Duodenal mucosa (tissue), 2 donors: ENCODE measurements around the gene SMPDL3A.

Experiments
- H3K27ac ChIP-seq: one replicate; pipeline ENCODE4 v1.7.0; 2013; ENCODE audit warnings: low read depth, low read length
- H3K27me3 ChIP-seq, 2 donors: one replicate each; pipeline ENCODE4 v1.7.0; 2013; ENCODE audit warnings: low read length in 2 of 2, control low read depth in 1 of 2; ENCODE audit not compliant: insufficient read depth in 2 of 2, control insufficient read depth in 1 of 2
- H3K36me3 ChIP-seq, 2 donors: one replicate each; pipeline ENCODE4 v1.7.0; 2013; ENCODE audit warnings: low read length in 2 of 2, control low read depth in 1 of 2; ENCODE audit not compliant: insufficient read depth in 2 of 2, control insufficient read depth in 1 of 2
- H3K4me1 ChIP-seq, 2 donors: one replicate each; pipeline ENCODE4 v1.7.0; 2013; ENCODE audit warnings: low read length in 2 of 2, control low read depth in 1 of 2; ENCODE audit not compliant: insufficient read depth in 2 of 2, control insufficient read depth in 1 of 2
- H3K4me3 ChIP-seq, 2 donors: one replicate each; pipeline ENCODE4 v1.7.0; 2013; ENCODE audit warnings: low read length in 2 of 2, low read depth in 1 of 2
- H3K9ac ChIP-seq, 2 donors: one replicate each; pipeline ENCODE4 v1.7.0; 2013; ENCODE audit warnings: low read length in 2 of 2, low read depth in 1 of 2
- H3K9me3 ChIP-seq, 2 donors: one replicate each; pipeline ENCODE4 v1.7.0; 2013; ENCODE audit warnings: low read length in 2 of 2, control low read depth in 1 of 2; ENCODE audit not compliant: control insufficient read depth in 1 of 2

Gene SMPDL3A

GRCh38 chr6:122788663-122789181 lies 336 bp upstream of the SMPDL3A start:
- H3K4me1 ChIP-seq, result peaks cover 26 to 33% of the 10 kb centered on the region in 2 donors
- H3K9ac ChIP-seq, result peak overlapping the region; percentile 90 to 98
- H3K4me3 ChIP-seq, result peak overlapping the region; percentile 92 to 98
- H3K36me3 ChIP-seq, result no peaks in the 10 kb centered on the region
- H3K9me3 ChIP-seq, result no peaks in the 10 kb centered on the region
- peak overlapping the region; percentile 94 for H3K27ac ChIP-seq
- no peaks in the 10 kb centered on the region for H3K27me3 ChIP-seq

GRCh38 chr6:122790028-122790422 lies 967 bp downstream of the SMPDL3A start:
- peak overlapping the region; percentile 92 to 98 for H3K4me3 ChIP-seq
- H3K9me3 ChIP-seq, result no peaks in the 10 kb centered on the region
- H3K27me3 ChIP-seq, result no peaks in the 10 kb centered on the region
- peak overlapping the region; percentile 94 for H3K27ac ChIP-seq
- no peaks in the 10 kb centered on the region for H3K36me3 ChIP-seq
- H3K4me1 ChIP-seq, result peaks cover 26 to 33% of the 10 kb centered on the region in 2 donors
- peak overlapping the region; percentile 90 to 98 for H3K9ac ChIP-seq

- peaks cover 26 to 33% of the 10 kb centered on the region in 2 donors for H3K4me1 ChIP-seq
- H3K9ac ChIP-seq, result peak overlapping the region; percentile 90 to 98
- no peaks in the 10 kb centered on the region for H3K9me3 ChIP-seq
- no peaks in the 10 kb centered on the region for H3K27me3 ChIP-seq
- peak overlapping the region; percentile 94 for H3K27ac ChIP-seq
- H3K4me3 ChIP-seq, result peak overlapping the region; percentile 92 to 98
- H3K36me3 ChIP-seq, result no peaks in the 10 kb centered on the region
Measured at GRCh38 chr6:122790423-122791309, 1.6 kb downstream of the SMPDL3A start.

GRCh38 chr6:122791310-122791679 lies 2.2 kb downstream of the SMPDL3A start:
- Histone ChIP-seq H3K9ac (peak overlapping the region; percentile 34 to 37), H3K4me3 (peak overlapping the region; percentile 40 to 98)

GRCh38 chr6:122792766-122793165 lies 3.7 kb downstream of the SMPDL3A start:
- Histone ChIP-seq H3K36me3 (no peaks in the 10 kb centered on the region), H3K27me3 (no peaks in the 10 kb centered on the region), H3K4me1 (peaks cover 33 to 38% of the 10 kb centered on the region in 2 donors), H3K9ac (no peak overlapping the region), H3K27ac (no peak overlapping the region), H3K9me3 (no peaks in the 10 kb centered on the region), H3K4me3 (no peak overlapping the region)

More at GRCh38 chr6:122791310-122791679, 2.2 kb downstream of the SMPDL3A start:
- Histone ChIP-seq H3K4me1 (peaks cover 26 to 33% of the 10 kb centered on the region in 2 donors), H3K36me3 (no peaks in the 10 kb centered on the region), H3K27me3 (no peaks in the 10 kb centered on the region), H3K27ac (peak overlapping the region; percentile 79), H3K9me3 (no peaks in the 10 kb centered on the region)

GRCh38 chr6:122797537-122797936 lies 8.5 kb downstream of the SMPDL3A start:
- H3K4me3 ChIP-seq, result peak overlapping the region in 1 of 2 donors; percentile 18
- no peaks in the 10 kb centered on the region for H3K27me3 ChIP-seq
- peaks cover 34 to 51% of the 10 kb centered on the region in 2 donors for H3K4me1 ChIP-seq
- H3K9me3 ChIP-seq, result no peaks in the 10 kb centered on the region
- peaks cover 0 to 3% of the 10 kb centered on the region in 2 donors for H3K36me3 ChIP-seq
- H3K9ac ChIP-seq, result peak overlapping the region in 1 of 2 donors; percentile 50
- peak overlapping the region; percentile 78 for H3K27ac ChIP-seq

GRCh38 chr6:122798099-122798641 lies 9.1 kb downstream of the SMPDL3A start:
- peak overlapping the region; percentile 78 for H3K27ac ChIP-seq

GRCh38 chr6:122799140-122799745 lies 10.2 kb downstream of the SMPDL3A start:
- Histone ChIP-seq H3K36me3 (peaks cover 0 to 3% of the 10 kb centered on the region in 2 donors), H3K27me3 (no peaks in the 10 kb centered on the region), H3K4me1 (peaks cover 26 to 40% of the 10 kb centered on the region in 2 donors), H3K9me3 (no peaks in the 10 kb centered on the region), H3K27ac (no peak overlapping the region), H3K4me3 (peak overlapping the region in 1 of 2 donors; percentile 8), H3K9ac (no peak overlapping the region)

More at GRCh38 chr6:122798099-122798641, 9.1 kb downstream of the SMPDL3A start:
- H3K9ac ChIP-seq, result peak overlapping the region in 1 of 2 donors; percentile 50
- no peaks in the 10 kb centered on the region for H3K27me3 ChIP-seq
- H3K4me3 ChIP-seq, result peak overlapping the region in 1 of 2 donors; percentile 18
- H3K9me3 ChIP-seq, result no peaks in the 10 kb centered on the region
- H3K4me1 ChIP-seq, result peaks cover 28 to 45% of the 10 kb centered on the region in 2 donors
- peaks cover 0 to 3% of the 10 kb centered on the region in 2 donors for H3K36me3 ChIP-seq

- Histone ChIP-seq H3K9ac (no peak overlapping the region), H3K4me1 (peaks cover 26 to 40% of the 10 kb centered on the region in 2 donors), H3K27ac (no peak overlapping the region)
Measured at GRCh38 chr6:122799916-122800686, 11.0 kb downstream of the SMPDL3A start.

More at GRCh38 chr6:122799916-122800686, 11.0 kb downstream of the SMPDL3A start:
- Histone ChIP-seq H3K9me3 (no peaks in the 10 kb centered on the region), H3K36me3 (peaks cover 0 to 3% of the 10 kb centered on the region in 2 donors), H3K27me3 (no peaks in the 10 kb centered on the region), H3K4me3 (no peak overlapping the region)
